ENCODE results near the gene SLC25A43.
"Not testable (repeated sequence)": the region's sequence is repeated elsewhere in the genome, so short reads cannot be mapped to it uniquely, and the experiment has no call there.

Gene SLC25A43

GRCh38 chrX:119375561-119375960, 23.6 kb upstream of the SLC25A43 start:
- Mint-ChIP-seq H3K9me3 (peaks cover 10% of the 10 kb centered on the region), H3K27me3 (ENCODE audit: low read depth) (no peaks in the 10 kb centered on the region), H3K27ac (no peak overlapping the region), H3K36me3 (ENCODE audit: low read depth) (no peaks in the 10 kb centered on the region), H3K4me3 (no peak overlapping the region), H3K4me1 (no peaks in the 10 kb centered on the region)
- TF ChIP-seq, protein P1, sequence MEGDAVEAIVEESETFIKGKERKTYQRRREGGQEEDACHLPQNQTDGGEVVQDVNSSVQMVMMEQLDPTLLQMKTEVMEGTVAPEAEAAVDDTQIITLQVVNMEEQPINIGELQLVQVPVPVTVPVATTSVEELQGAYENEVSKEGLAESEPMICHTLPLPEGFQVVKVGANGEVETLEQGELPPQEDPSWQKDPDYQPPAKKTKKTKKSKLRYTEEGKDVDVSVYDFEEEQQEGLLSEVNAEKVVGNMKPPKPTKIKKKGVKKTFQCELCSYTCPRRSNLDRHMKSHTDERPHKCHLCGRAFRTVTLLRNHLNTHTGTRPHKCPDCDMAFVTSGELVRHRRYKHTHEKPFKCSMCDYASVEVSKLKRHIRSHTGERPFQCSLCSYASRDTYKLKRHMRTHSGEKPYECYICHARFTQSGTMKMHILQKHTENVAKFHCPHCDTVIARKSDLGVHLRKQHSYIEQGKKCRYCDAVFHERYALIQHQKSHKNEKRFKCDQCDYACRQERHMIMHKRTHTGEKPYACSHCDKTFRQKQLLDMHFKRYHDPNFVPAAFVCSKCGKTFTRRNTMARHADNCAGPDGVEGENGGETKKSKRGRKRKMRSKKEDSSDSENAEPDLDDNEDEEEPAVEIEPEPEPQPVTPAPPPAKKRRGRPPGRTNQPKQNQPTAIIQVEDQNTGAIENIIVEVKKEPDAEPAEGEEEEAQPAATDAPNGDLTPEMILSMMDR (IDR thresholded peaks at IDR 0.05; ENCODE audit: unreplicated experiment in 3 of 3) = no peak

- no peaks in the 10 kb centered on the region for H3K27me3 Mint-ChIP-seq (ENCODE audit: low read depth)
- no peaks in the 10 kb centered on the region for H3K36me3 Mint-ChIP-seq (ENCODE audit: low read depth)
- no peak overlapping the region for H3K27ac Mint-ChIP-seq
- TF ChIP-seq, protein P1 (IDR thresholded peaks at IDR 0.05; ENCODE audit: unreplicated experiment in 3 of 3) = no peak
- no peak overlapping the region for H3K4me3 Mint-ChIP-seq
- H3K4me1 Mint-ChIP-seq = no peaks in the 10 kb centered on the region
- H3K9me3 Mint-ChIP-seq = peaks cover 10% of the 10 kb centered on the region
Measured at GRCh38 chrX:119376312-119376711, 22.8 kb upstream of the SLC25A43 start.

DNA sequence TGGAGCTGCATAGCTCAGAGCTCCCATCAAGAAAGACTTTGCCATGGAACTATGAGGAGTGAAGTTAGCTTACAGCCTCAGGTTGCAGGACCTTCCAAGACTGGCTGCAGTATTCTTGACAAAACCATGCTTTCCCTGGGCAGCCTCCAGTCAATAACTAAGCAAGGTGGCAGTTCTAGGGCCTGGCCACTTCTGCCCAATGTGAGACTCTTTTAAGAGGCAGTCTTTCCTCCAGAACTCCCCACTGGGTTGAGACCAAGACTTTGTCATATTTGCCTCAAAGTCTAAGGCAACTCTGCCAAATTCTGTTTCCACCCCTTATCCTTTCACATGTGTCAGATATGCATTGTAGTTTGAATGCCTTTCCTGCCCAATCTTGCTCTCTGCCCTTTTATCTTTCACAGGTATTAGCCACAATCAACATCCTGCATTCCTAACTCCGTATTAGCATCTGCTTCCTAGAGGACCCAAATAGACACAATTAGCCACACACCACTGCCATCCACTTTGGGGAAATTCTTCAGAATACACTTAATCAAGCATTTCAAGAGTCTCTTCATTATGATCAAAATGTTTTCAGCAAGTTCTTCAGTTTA, 17.7 kb upstream of the SLC25A43 start:
- H3K27me3 Mint-ChIP-seq (ENCODE audit: low read depth) = no peaks in the 10 kb centered on the region
- no peaks in the 10 kb centered on the region for H3K4me1 Mint-ChIP-seq
- H3K9me3 Mint-ChIP-seq = peaks cover 11% of the 10 kb centered on the region
- TF ChIP-seq, protein P1 (IDR thresholded peaks at IDR 0.05; ENCODE audit: unreplicated experiment in 3 of 3) = no peak
- no peak overlapping the region for H3K27ac Mint-ChIP-seq
- H3K4me3 Mint-ChIP-seq = no peak overlapping the region
- H3K36me3 Mint-ChIP-seq (ENCODE audit: low read depth) = no peaks in the 10 kb centered on the region

DNA sequence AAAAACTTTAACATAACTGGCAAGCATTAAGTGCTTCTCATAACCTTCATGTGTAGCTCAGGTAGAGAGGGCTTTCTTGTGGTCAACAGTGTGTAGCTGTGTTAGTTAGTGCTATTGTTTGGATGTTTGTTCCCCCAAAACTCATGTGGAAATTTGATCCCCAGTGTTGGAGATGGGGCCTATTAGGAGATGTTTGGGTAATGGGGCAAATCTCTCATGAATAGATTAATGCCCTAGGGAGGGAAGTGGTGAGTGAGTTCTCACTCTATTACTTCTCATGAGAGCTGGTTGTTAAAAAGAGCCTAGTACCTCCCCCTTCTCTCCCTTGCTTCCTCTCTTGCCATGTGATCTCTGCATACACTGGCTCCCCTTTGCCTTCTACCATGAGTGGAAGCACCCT, 16.5 kb upstream of the SLC25A43 start:
- peaks cover 10% of the 10 kb centered on the region for H3K9me3 Mint-ChIP-seq
- no peak overlapping the region for H3K4me3 Mint-ChIP-seq
- no peaks in the 10 kb centered on the region for H3K27me3 Mint-ChIP-seq (ENCODE audit: low read depth)
- no peak overlapping the region for H3K27ac Mint-ChIP-seq
- H3K36me3 Mint-ChIP-seq (ENCODE audit: low read depth) = no peaks in the 10 kb centered on the region
- H3K4me1 Mint-ChIP-seq = no peaks in the 10 kb centered on the region
- TF ChIP-seq, protein P1 (IDR thresholded peaks at IDR 0.05; ENCODE audit: unreplicated experiment in 3 of 3) = no peak

GRCh38 chrX:119386685-119387084, 12.5 kb upstream of the SLC25A43 start:
- not testable (repeated sequence) for H3K36me3 Mint-ChIP-seq (ENCODE audit: low read depth); H3K27me3 Mint-ChIP-seq (ENCODE audit: low read depth); H3K4me3 Mint-ChIP-seq; H3K27ac Mint-ChIP-seq
- Mint-ChIP-seq H3K9me3 (peaks cover 19% of the 10 kb centered on the region), H3K4me1 (peaks cover 11% of the 10 kb centered on the region)

GRCh38 chrX:119387426-119387825, 11.7 kb upstream of the SLC25A43 start:
- H3K36me3 Mint-ChIP-seq (ENCODE audit: low read depth) = not testable (repeated sequence)

GRCh38 chrX:119389214-119389613, 9.9 kb upstream of the SLC25A43 start:
- Mint-ChIP-seq H3K4me1 (peaks cover 11% of the 10 kb centered on the region), H3K4me3 (no peak overlapping the region), H3K9me3 (peaks cover 27% of the 10 kb centered on the region)

More at GRCh38 chrX:119387426-119387825, 11.7 kb upstream of the SLC25A43 start:
- H3K27ac Mint-ChIP-seq; H3K27me3 Mint-ChIP-seq (ENCODE audit: low read depth); H3K4me3 Mint-ChIP-seq: not testable (repeated sequence)
- Mint-ChIP-seq H3K4me1 (peaks cover 11% of the 10 kb centered on the region), H3K9me3 (peaks cover 19% of the 10 kb centered on the region)

More at GRCh38 chrX:119389214-119389613, 9.9 kb upstream of the SLC25A43 start:
- Mint-ChIP-seq H3K36me3 (ENCODE audit: low read depth) (no peaks in the 10 kb centered on the region), H3K27ac (peak overlapping the region in 1 of 3 experiments; percentile 28), H3K27me3 (ENCODE audit: low read depth) (no peaks in the 10 kb centered on the region)
- TF ChIP-seq, protein P1 (IDR thresholded peaks at IDR 0.05; ENCODE audit: unreplicated experiment in 3 of 3) = no peak

Measured in nephron (organoid).